Peyer's patch (tissue), 4 donors: ENCODE results near the gene HOMEZ. TPM values are rescaled to one million over a fixed set of nuclear protein-coding genes. Genes with fewer than 3 reads are reported as not detected.
"Not testable (repeated sequence)": the region's sequence is repeated elsewhere in the genome, so short reads cannot be mapped to it uniquely, and the experiment has no call there.

Source experiments
- DNase-seq, 3 donors: peaks; one replicate each; pipeline ENCODE4 v3.0.0-alpha.2; 2017 to 2019
- H3K27ac ChIP-seq, 4 donors: fragments of 200-600 bp; sonication (generic); one replicate each; pipeline ENCODE4 v1.5.1; 2016 to 2019
- H3K27me3 ChIP-seq, 2 donors: fragments of 200-600 bp; sonication (generic); one replicate each; pipeline ENCODE4 v1.5.1; 2019
- H3K36me3 ChIP-seq, 3 donors: fragments of 200-600 bp; sonication (generic); one replicate each; pipeline ENCODE4 v1.5.1; 2016 to 2019
- H3K4me1 ChIP-seq, 4 donors: fragments of 200-600 bp; sonication (generic); one replicate each; pipeline ENCODE4 v1.5.1; 2016 to 2019
- H3K4me3 ChIP-seq, 4 donors: fragments of 200-600 bp; sonication (generic); 1 replicate in 3 of 4; 2 replicates in 1 of 4; pipeline ENCODE4 v1.5.1; 2016 to 2019; ENCODE audit warnings: mild to moderate bottlenecking in 1 of 4
- H3K9me3 ChIP-seq, 4 donors: fragments of 200-600 bp; sonication (generic); one replicate each; pipeline ENCODE4 v1.5.1; 2016 to 2019; ENCODE audit warnings: mild to moderate bottlenecking in 1 of 4
- CTCF ChIP-seq, 6 experiments: fragments of 450-650 bp in 4 of 6; fragments of 200-600 bp in 2 of 6; sonication (generic) in 1 of 6; IDR thresholded peaks; one replicate each; pipeline ENCODE4 v1.5.1; 2017 to 2019; ENCODE audit warnings: antibody characterized with exemption in 6 of 6, mild to moderate bottlenecking in 3 of 6, moderate library complexity in 1 of 6
- POLR2A ChIP-seq, 2 donors: fragments of 450-650 bp; IDR thresholded peaks; one replicate each; pipeline ENCODE4 v1.5.1; 2017; ENCODE audit warnings: antibody characterized with exemption in 2 of 2, mild to moderate bottlenecking in 2 of 2, moderate library complexity in 2 of 2
- total RNA-seq, 4 donors: library from RNA; depleted of rRNA; stranded (reverse); fragments of >200 nt; gene quantifications; one replicate each; pipeline ENCODE4 v1.1.0, GENCODE V29; 2016

Gene HOMEZ
- total RNA-seq, 4 donors from 2014 or later, result 10.5 to 23.9 (median 15.0) TPM

DNA sequence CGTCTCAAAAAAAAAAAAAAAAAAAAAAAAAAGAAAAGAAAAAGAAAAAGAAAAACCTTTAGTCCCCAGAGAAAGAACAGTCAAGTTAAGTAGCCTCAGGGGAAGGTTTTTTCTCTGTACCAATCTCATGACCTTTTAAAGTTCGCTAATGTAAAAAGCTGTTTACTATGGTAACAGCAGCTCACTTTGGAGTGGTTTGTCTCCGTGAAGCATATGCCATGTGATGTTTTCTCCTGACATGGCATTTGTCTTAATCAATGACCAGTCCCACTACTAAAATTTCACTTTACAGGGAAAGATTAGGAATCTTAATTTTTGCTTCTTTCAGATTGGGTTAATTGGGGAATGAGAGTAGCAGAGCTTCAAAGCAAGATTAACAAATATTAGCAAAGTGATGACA lies 43.9 kb downstream of the HOMEZ start:
- H3K27ac ChIP-seq, result no peak overlapping the region
- no peaks in the 10 kb centered on the region for H3K36me3 ChIP-seq
- H3K4me3 ChIP-seq, result no peak overlapping the region
- DNase-seq, result no peak
- no peak for TF ChIP-seq CTCF (IDR thresholded peaks at IDR 0.05)
- no peaks in the 10 kb centered on the region for H3K4me1 ChIP-seq
- no peaks in the 10 kb centered on the region for H3K27me3 ChIP-seq
- H3K9me3 ChIP-seq, result no peaks in the 10 kb centered on the region

- H3K27me3 ChIP-seq, H3K4me3 ChIP-seq, DNase-seq, H3K27ac ChIP-seq, H3K4me1 ChIP-seq, H3K36me3 ChIP-seq, H3K9me3 ChIP-seq: not testable (repeated sequence)
Measured at GRCh38 chr14:23241061-23241715, 44.7 kb downstream of the HOMEZ start.

GRCh38 chr14:23240661-23241060 lies 45.3 kb downstream of the HOMEZ start:
- no peak for TF ChIP-seq CTCF (IDR thresholded peaks at IDR 0.05)
- TF ChIP-seq POLR2A (IDR thresholded peaks at IDR 0.05), result no peak
- no peak overlapping the region for H3K27ac ChIP-seq
- no peaks in the 10 kb centered on the region for H3K36me3 ChIP-seq
- H3K27me3 ChIP-seq, result no peaks in the 10 kb centered on the region
- no peaks in the 10 kb centered on the region for H3K4me1 ChIP-seq
- no peak overlapping the region for H3K4me3 ChIP-seq
- no peaks in the 10 kb centered on the region for H3K9me3 ChIP-seq
- DNase-seq, result no peak

- Histone ChIP-seq H3K4me1 (no peaks in the 10 kb centered on the region), H3K4me3 (peak within 1 kb of the TSS in 3 of 4 donors; percentile 12 to 46 (median 32))
Measured at GRCh38 chr14:23237772-23238594, 47.9 kb downstream of the HOMEZ start, which contains the start of gene RNF212B. TSS of gene RNF212B (plus strand) at chr14:23237936. CDS start at chr14:23240346, 2,410 bp downstream.

GRCh38 chr14:23232241-23232808 lies 53.6 kb downstream of the HOMEZ start:
- H3K9me3 ChIP-seq, H3K36me3 ChIP-seq, H3K27ac ChIP-seq, DNase-seq, H3K4me1 ChIP-seq, H3K4me3 ChIP-seq, H3K27me3 ChIP-seq: not testable (repeated sequence)

More at GRCh38 chr14:23237772-23238594, 47.9 kb downstream of the HOMEZ start, which contains the start of gene RNF212B:
- Histone ChIP-seq H3K27ac (peak within 1 kb of the TSS in 3 of 4 donors; percentile 25 to 48 (median 36)), H3K9me3 (no peaks in the 10 kb centered on the region), H3K36me3 (no peaks in the 10 kb centered on the region), H3K27me3 (no peaks in the 10 kb centered on the region)
- DNase-seq, result peak; percentile 64 to 96 (median 96)
- TF ChIP-seq POLR2A (IDR thresholded peaks at IDR 0.05), result no peak
- no peak for TF ChIP-seq CTCF (IDR thresholded peaks at IDR 0.05)

- Histone ChIP-seq H3K27me3 (no peaks in the 10 kb centered on the region), H3K9me3 (no peaks in the 10 kb centered on the region), H3K4me3 (no peak overlapping the region), H3K4me1 (no peaks in the 10 kb centered on the region), H3K27ac (no peak overlapping the region), H3K36me3 (no peaks in the 10 kb centered on the region)
- no peak for DNase-seq
- no peak for TF ChIP-seq CTCF (IDR thresholded peaks at IDR 0.05)
- no peak for TF ChIP-seq POLR2A (IDR thresholded peaks at IDR 0.05)
Measured at GRCh38 chr14:23228812-23229211, 57.1 kb downstream of the HOMEZ start.
